AG09309 (cell line): ENCODE data around the gene PRR23E.

ENCODE experiments used
- DNase-seq: peaks from one replicate; pipeline ENCODE4 v3.0.0-alpha.2; 2010; ENCODE audit warnings: low read depth
- H3K4me3 ChIP-seq: 2 replicates; pipeline ENCODE4 v1.5.1; 2011; ENCODE audit warnings: mild to moderate bottlenecking, low read depth, low read length, moderate library complexity; ENCODE audit not compliant: control insufficient read depth
- TF ChIP-seq, protein P1 (sequence below): IDR thresholded peaks from 2 replicates; pipeline ENCODE4 v1.5.1; 2011; ENCODE audit warnings: mild to moderate bottlenecking, low read depth, low read length, inconsistent platforms; ENCODE audit not compliant: insufficient read depth, control insufficient read depth; ENCODE audit errors: missing control alignments

The PRR23E gene

GRCh38 chr3:127211118-127212060 lies 18.5 kb downstream of the PRR23E start:
- TF ChIP-seq, protein P1, sequence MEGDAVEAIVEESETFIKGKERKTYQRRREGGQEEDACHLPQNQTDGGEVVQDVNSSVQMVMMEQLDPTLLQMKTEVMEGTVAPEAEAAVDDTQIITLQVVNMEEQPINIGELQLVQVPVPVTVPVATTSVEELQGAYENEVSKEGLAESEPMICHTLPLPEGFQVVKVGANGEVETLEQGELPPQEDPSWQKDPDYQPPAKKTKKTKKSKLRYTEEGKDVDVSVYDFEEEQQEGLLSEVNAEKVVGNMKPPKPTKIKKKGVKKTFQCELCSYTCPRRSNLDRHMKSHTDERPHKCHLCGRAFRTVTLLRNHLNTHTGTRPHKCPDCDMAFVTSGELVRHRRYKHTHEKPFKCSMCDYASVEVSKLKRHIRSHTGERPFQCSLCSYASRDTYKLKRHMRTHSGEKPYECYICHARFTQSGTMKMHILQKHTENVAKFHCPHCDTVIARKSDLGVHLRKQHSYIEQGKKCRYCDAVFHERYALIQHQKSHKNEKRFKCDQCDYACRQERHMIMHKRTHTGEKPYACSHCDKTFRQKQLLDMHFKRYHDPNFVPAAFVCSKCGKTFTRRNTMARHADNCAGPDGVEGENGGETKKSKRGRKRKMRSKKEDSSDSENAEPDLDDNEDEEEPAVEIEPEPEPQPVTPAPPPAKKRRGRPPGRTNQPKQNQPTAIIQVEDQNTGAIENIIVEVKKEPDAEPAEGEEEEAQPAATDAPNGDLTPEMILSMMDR, result no peak
- no peak for DNase-seq
- no peak overlapping the region for H3K4me3 ChIP-seq

DNA sequence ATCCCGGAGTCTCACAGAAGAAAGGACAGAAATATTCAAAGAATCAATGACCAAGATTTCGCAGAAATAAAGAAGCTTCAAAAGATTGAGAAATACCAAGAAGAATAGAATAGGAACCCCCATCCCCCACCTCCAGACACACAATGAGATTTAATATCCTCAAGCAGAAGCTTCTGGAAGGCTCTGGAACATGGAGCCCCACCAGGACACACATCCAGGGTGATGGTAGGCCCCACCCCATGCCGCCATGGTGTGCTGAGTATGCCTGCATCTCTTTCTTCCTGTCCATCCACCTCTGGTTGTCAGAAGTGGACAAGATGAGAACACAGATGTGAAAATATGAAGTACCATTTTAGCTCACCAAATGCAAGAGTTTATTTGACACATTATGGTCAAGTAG lies 19.3 kb downstream of the PRR23E start:
- H3K4me3 ChIP-seq, result no peak overlapping the region
- TF ChIP-seq, protein P1, result no peak
- no peak for DNase-seq

DNA sequence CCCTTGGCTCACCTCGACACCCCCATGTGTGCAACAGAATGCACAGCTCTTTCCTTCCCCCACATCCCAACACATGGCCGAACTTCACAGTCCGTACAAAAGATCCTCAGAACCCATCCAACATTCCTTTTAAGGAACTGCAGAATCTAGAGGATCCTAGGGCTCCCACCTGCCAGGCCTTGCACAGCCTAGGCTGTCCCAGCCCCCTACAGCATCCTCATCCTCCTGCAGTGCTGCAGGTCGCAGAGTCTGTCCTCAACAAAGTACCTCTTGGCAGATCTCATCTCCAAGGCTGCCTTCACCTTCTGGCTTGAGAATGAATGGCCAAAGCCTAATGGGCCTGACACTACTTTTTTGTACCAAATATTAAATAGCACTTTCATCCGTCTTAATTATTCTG lies 19.8 kb downstream of the PRR23E start:
- DNase-seq, result no peak
- TF ChIP-seq, protein P1, result no peak
- H3K4me3 ChIP-seq, result no peak overlapping the region

- TF ChIP-seq, protein P1, result no peak
Measured at GRCh38 chr3:127213381-127213918, 20.5 kb downstream of the PRR23E start.

GRCh38 chr3:127214975-127215374 lies 22.0 kb downstream of the PRR23E start:
- H3K4me3 ChIP-seq, result no peak overlapping the region

More at GRCh38 chr3:127213381-127213918, 20.5 kb downstream of the PRR23E start:
- no peak for DNase-seq
- no peak overlapping the region for H3K4me3 ChIP-seq

GRCh38 chr3:127215714-127216414 lies 22.9 kb downstream of the PRR23E start:
- DNase-seq, result no peak
- TF ChIP-seq, protein P1, result no peak
- no peak overlapping the region for H3K4me3 ChIP-seq

More at GRCh38 chr3:127214975-127215374, 22.0 kb downstream of the PRR23E start:
- no peak for DNase-seq
- TF ChIP-seq, protein P1, result no peak
